ENCODE results near the gene CCND3. TPM values are rescaled to one million over a fixed set of nuclear protein-coding genes. Genes with fewer than 3 reads are reported as not detected.
A peak's percentile ranks its signal among the peaks of the same experiment; 100 is the strongest.

CCND3 gene
- total and polyA plus RNA-seq, 10 of the 15 experiments (the other 5 are each of a cell fraction or from before 2014, with no cell fraction given), result 6.0 to 86.4 (median 31.5) TPM

DNA sequence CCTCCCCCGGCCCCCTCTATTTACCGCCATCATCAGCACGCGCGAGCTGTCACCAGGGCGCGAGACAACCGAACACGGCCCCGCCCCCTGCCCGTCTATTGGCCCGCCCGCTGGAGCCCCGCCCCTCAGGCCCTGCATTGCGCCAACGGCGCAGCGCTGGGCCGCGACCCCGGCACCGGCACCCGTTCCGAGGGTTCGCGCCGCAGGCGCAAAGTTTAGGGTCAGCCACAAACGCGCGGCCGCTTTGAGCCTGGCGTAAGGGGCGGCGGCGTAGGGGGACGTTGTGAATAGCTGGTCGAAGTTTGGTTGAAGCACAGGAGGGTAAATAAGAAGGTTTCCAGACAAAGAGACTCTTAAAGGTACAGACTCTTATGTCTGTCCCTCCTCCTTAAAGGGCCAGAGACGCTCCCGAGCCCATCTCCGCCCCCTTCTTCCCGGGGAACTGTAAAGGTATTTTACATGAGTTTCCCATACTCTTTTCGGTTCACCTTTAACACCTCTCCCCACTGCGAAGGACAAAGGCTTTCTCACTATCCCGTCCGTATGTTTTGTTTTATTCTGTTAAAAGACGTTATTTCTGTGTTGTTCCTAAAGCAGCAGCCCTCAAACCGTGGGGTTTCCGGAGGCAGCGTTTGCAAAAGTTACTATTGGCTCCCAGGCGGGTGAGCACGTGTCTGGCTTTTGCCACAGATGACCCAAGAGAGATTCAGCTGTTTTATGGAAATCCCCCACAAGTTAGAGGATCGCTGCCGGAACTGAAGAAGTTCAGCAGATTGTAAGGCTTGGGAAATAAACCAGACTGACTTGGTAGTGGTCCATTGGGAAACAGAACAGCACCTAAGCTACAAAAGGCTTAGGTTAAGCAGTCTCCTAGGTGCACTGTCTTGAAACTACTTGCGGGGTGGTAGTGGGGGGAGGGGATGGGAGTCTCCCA is 46.0 kb downstream of the CCND3 start, which contains the start of gene USP49 (continued):
- TF ChIP-seq PBX3 (IDR thresholded peaks at IDR 0.05; ENCODE audit: insufficient replicate concordance, low read depth, low read length) (no peak), CBFB (IDR thresholded peaks at IDR 0.05; ENCODE audit: low read depth) (no peak), NR2C1 (IDR thresholded peaks at IDR 0.05) (peak; percentile 52), USF1 (IDR thresholded peaks at IDR 0.05; ENCODE audit: borderline replicate concordance, extremely low read length, insufficient read depth, low read depth, low read length) (peak; percentile 58), ZNF217 (IDR thresholded peaks at IDR 0.05) (no peak), YBX1 (IDR thresholded peaks at IDR 0.05) (no peak), SREBF1 (IDR thresholded peaks at IDR 0.05; ENCODE audit: low read length) (no peak), CHD1 (IDR thresholded peaks at IDR 0.05; ENCODE audit: low read depth, low read length) (no peak), KDM1A (IDR thresholded peaks at IDR 0.05; ENCODE audit: borderline replicate concordance) (no peak), MXI1 (IDR thresholded peaks at IDR 0.05; ENCODE audit: low read depth, low read length) (peak; percentile 73), CHD2 (IDR thresholded peaks at IDR 0.05; ENCODE audit: borderline replicate concordance, low read depth, low read length) (0 out of 2 replicates have a peak, but pooled peaks have one; percentile 52), SUPT20H (IDR thresholded peaks at IDR 0.05; ENCODE audit: borderline replicate concordance, control insufficient read depth, low read depth, low read length) (no peak), POLR2A (IDR thresholded peaks at IDR 0.05; ENCODE audit: low read depth, low read length) (peak; percentile 75), WRNIP1 (IDR thresholded peaks at IDR 0.05; ENCODE audit: borderline replicate concordance, low read depth, low read length) (no peak), EP300 (IDR thresholded peaks at IDR 0.05; ENCODE audit: borderline replicate concordance in 1 of 2, control insufficient read depth in 1 of 2, low read depth in 2 of 2, low read length in 2 of 2) (no peak), BMI1 (IDR thresholded peaks at IDR 0.05; ENCODE audit: borderline replicate concordance) (no peak), FOS (IDR thresholded peaks at IDR 0.05; ENCODE audit: borderline replicate concordance, extremely low read depth, insufficient read length) (peak; percentile 1), ETV6 (conservative IDR thresholded peaks at IDR 0.05 in 1 of 2, IDR thresholded peaks at IDR 0.05 in 1 of 2; ENCODE audit: borderline replicate concordance in 1 of 2, low read depth in 1 of 2) (no peak), PAX8 (IDR thresholded peaks at IDR 0.05) (0 out of 2 replicates have a peak, but pooled peaks have one; percentile 13)
- TF ChIP-seq, protein P1, sequence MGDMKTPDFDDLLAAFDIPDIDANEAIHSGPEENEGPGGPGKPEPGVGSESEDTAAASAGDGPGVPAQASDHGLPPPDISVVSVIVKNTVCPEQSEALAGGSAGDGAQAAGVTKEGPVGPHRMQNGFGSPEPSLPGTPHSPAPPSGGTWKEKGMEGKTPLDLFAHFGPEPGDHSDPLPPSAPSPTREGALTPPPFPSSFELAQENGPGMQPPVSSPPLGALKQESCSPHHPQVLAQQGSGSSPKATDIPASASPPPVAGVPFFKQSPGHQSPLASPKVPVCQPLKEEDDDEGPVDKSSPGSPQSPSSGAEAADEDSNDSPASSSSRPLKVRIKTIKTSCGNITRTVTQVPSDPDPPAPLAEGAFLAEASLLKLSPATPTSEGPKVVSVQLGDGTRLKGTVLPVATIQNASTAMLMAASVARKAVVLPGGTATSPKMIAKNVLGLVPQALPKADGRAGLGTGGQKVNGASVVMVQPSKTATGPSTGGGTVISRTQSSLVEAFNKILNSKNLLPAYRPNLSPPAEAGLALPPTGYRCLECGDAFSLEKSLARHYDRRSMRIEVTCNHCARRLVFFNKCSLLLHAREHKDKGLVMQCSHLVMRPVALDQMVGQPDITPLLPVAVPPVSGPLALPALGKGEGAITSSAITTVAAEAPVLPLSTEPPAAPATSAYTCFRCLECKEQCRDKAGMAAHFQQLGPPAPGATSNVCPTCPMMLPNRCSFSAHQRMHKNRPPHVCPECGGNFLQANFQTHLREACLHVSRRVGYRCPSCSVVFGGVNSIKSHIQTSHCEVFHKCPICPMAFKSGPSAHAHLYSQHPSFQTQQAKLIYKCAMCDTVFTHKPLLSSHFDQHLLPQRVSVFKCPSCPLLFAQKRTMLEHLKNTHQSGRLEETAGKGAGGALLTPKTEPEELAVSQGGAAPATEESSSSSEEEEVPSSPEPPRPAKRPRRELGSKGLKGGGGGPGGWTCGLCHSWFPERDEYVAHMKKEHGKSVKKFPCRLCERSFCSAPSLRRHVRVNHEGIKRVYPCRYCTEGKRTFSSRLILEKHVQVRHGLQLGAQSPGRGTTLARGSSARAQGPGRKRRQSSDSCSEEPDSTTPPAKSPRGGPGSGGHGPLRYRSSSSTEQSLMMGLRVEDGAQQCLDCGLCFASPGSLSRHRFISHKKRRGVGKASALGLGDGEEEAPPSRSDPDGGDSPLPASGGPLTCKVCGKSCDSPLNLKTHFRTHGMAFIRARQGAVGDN (IDR thresholded peaks at IDR 0.05), result no peak
- TF ChIP-seq, protein P2, sequence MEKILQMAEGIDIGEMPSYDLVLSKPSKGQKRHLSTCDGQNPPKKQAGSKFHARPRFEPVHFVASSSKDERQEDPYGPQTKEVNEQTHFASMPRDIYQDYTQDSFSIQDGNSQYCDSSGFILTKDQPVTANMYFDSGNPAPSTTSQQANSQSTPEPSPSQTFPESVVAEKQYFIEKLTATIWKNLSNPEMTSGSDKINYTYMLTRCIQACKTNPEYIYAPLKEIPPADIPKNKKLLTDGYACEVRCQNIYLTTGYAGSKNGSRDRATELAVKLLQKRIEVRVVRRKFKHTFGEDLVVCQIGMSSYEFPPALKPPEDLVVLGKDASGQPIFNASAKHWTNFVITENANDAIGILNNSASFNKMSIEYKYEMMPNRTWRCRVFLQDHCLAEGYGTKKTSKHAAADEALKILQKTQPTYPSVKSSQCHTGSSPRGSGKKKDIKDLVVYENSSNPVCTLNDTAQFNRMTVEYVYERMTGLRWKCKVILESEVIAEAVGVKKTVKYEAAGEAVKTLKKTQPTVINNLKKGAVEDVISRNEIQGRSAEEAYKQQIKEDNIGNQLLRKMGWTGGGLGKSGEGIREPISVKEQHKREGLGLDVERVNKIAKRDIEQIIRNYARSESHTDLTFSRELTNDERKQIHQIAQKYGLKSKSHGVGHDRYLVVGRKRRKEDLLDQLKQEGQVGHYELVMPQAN (conservative IDR thresholded peaks at IDR 0.05), result peak; percentile 85

Data from GM12878 (cell line).